HG02571 (cell line): ENCODE data around the gene GPR3.
"Not testable (repeated sequence)": the region's sequence is repeated elsewhere in the genome, so short reads cannot be mapped to it uniquely, and the experiment has no call there.

Source experiments
- ATAC-seq: cut with Tn5 transposase; IDR thresholded peaks from one replicate; pipeline ENCODE4 v1.9.1; 2021; ENCODE audit warnings: mild to moderate bottlenecking, moderate library complexity; ENCODE audit not compliant: unreplicated experiment

Gene GPR3

GRCh38 chr1:27398405-27399149, 6.2 kb downstream of the GPR3 start:
- ATAC-seq, result no peak

GRCh38 chr1:27399251-27400025, 7.0 kb downstream of the GPR3 start:
- ATAC-seq, result no peak

- no peak for ATAC-seq
Measured at GRCh38 chr1:27400082-27400962, 7.9 kb downstream of the GPR3 start.

- ATAC-seq, result no peak
Measured at GRCh38 chr1:27400963-27401341, 8.5 kb downstream of the GPR3 start.

DNA sequence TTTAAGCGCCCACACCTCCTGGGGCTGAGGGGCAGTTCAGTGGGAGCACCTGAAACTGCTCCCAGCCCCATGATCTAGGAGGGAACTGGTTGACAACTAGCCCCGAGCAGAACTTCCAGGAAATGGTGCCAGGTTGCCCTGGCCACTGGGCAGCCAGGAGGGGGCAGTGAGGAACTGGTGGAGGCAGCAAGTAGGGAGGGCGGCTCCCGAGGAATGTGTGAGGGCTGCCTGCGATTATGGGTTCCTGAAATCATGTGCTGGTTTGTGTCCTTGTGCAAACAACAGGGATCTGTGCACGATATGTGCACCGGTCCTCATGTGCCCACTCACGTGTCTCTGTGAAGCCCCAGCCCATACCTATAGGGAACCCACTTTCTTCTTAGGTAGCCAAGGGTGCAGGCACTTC, 9.9 kb downstream of the GPR3 start:
- ATAC-seq, result no peak

GRCh38 chr1:27403065-27403726, 10.8 kb downstream of the GPR3 start:
- ATAC-seq, result no peak

- ATAC-seq, result no peak
Measured at GRCh38 chr1:27403931-27404330, 11.5 kb downstream of the GPR3 start.

DNA sequence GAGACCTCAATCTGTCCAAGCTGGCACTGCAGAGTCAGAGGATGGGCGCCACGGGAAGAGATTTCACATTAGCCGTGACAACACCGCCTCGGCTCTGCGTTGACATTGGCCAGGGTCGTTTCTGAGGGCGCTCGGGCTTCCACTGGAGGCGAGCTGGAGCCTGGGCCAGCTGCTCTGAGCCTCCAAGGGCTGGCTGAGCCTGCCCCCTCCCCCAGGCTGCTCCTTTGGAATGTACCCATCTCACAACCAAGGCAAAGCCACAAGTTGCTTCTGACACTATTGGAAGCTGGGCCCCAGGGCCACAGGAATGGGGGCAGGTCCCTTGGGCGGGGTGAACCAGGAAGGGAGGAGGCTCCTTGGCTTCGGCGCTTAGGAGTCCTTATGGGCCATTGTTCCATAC, 12.7 kb downstream of the GPR3 start:
- ATAC-seq, result no peak

GRCh38 chr1:27405598-27406361, 13.4 kb downstream of the GPR3 start:
- ATAC-seq, result not testable (repeated sequence)

DNA sequence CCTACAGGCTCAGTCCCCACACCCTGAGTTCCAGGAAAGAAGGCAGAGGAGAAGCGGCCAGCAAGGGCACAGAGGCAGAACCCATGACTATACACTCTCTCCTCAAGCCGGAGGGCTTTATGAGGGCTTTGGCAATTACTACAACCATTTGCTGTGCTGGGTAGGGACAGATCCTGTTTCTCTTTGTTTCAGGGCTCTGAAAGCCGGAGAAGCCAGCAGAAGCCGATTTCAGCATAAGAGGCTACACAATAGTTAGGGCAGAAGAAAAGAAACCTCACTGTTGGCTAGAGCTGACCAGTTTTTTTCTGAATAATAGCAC, 13.9 kb downstream of the GPR3 start:
- no peak for ATAC-seq

DNA sequence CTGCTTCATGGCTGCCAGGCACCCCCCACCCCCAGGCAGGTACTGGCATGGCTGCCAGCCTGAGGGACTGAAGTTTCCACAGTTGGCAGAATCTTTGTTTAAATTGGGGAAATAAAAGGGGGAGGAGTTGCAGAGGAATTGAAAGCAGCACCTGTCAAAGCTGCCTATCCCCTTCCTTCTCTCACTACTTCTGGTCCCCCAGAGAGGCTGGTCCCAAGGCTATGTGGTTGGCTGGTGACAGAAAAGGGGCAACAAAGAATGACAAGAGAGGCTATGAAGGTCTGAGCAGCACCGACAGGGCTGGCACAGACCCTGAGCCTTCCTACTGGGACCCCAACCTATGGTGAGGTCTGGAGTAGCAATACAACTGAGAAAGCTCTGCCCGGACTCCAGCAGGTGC, 14.4 kb downstream of the GPR3 start:
- ATAC-seq, result not testable (repeated sequence)

GRCh38 chr1:27408151-27408550, 15.7 kb downstream of the GPR3 start:
- no peak for ATAC-seq

GRCh38 chr1:27409669-27410068, 17.2 kb downstream of the GPR3 start:
- ATAC-seq, result no peak

DNA sequence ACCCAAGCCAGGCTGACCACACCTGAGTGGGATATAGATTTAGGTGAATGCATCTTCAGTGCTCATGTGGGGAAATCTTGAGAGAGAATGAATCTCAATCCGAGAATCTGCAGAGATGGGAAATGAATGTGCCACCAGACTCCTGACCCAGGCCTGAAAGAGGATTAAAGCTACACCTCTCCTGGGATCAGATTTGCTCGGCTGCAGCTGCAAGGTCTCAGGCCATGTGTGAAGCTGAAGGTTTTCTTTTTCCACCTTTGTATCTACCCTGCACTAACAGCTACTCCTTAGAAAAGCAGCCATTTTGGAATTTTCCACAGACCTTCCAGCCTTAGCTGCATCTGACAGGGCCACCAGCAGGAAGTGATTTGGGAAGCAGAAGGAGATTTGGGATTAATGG, 18.3 kb downstream of the GPR3 start:
- ATAC-seq, result no peak

GRCh38 chr1:27412502-27412901, 20.1 kb downstream of the GPR3 start:
- ATAC-seq, result no peak

DNA sequence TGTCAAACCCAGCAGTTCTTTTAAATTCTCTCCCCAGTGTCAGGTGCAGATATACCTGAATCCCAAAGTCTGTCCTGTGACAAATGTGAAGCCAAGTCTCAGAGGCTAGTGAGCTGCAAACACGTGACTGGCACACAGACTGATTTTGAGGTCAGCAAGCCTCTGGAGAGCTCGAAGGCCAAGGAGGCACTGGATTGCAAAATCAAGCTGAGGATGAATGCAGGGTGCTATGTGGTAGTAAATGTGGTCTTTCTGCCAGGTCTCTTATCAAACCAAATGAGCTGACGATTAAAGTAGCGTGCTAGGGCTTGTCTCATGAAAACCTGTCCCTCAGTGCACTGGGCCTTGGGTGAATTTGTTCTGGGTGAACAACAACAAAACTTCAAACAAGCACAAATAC, 20.6 kb downstream of the GPR3 start:
- ATAC-seq, result no peak

DNA sequence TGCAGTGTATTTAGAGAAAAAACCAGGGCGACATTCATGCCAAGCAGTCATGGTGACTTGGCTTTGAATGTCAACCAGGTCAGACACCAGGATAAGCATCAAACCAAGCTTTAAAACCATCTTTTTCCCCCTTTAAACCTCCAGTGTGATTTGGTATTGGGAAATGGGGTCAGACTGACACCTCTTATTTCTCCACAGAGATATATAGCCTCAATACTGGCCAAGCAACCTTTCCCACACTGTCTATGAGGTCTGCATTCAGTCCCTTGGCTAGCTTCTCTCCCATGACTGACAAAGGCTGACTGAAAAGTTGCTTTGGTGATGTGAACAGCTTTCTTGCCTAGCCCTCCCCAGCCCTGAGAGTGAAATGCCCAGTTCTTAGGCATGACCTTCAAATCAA, 21.7 kb downstream of the GPR3 start:
- ATAC-seq, result no peak

DNA sequence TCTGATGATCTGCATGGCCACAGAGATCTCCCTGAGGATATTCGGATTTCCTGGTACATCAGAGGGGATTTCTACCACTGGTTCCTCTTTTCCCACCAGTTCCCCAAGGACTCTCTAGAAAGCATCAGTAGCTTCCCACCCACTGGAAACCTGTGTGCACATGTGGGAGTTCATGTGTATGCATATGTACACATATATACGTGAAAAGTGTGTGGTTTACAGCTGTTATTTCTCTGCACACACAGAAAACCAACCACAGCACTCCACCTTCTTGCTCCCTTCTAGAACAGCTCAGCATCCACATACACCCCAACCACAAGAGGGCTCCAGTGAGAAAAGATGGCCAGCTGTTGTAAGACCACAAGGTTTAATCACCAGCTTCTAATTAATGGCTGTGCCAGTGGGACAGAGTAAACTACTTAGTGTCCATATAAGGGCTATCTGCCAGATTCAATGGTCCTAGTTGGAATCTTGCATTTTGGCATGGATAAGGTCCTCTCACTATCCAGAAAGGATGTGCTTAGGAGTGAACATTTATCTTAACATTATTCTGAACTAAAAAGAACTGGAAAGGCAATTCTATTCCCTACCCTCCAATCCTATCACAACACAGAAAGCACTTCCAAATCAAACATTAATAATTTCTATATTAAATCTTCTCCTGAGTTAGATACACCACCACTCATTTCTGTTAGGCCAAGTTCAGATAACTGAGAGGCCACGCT, 24.1 kb downstream of the GPR3 start:
- ATAC-seq, result no peak

- no peak for ATAC-seq
Measured at GRCh38 chr1:27417713-27418112, 25.3 kb downstream of the GPR3 start.
